Activated CD4-positive, alpha-beta T cell treated with anti-CD3 and anti-CD28 coated beads for 4 hours (primary cell): ENCODE measurements around the gene FIBCD1.

Experiments used
- DNase-seq, 2 donors: peaks; one replicate each; pipeline ENCODE4 v3.0.0-alpha.2; 2020

FIBCD1 gene, protein sequence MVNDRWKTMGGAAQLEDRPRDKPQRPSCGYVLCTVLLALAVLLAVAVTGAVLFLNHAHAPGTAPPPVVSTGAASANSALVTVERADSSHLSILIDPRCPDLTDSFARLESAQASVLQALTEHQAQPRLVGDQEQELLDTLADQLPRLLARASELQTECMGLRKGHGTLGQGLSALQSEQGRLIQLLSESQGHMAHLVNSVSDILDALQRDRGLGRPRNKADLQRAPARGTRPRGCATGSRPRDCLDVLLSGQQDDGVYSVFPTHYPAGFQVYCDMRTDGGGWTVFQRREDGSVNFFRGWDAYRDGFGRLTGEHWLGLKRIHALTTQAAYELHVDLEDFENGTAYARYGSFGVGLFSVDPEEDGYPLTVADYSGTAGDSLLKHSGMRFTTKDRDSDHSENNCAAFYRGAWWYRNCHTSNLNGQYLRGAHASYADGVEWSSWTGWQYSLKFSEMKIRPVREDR

GRCh38 chr9:130938652-130939404 is at the start of gene FIBCD1:
Gene FIBCD1, minus strand, starts transcription at chr9:130939247. Its CDS starts 640 bp downstream, at chr9:130938607.
- no peak for DNase-seq

DNA sequence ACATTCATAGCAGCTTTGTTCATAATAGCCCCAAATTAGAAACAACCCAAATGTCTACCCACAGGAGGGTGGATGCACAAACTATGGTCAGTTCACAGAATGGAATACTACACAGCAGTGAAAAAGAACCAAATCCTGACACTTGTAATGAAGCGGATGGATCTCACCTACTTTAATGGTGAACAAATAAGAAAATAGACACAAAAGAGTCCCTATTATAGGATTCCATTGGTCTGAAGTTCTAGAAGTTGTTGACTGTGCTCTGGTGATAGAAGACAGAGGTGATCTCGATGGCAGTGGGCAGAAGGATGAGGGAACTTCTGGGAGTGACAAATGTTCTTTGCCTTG is 49.3 kb upstream of the FIBCD1 start:
- no peak for DNase-seq

- no peak for DNase-seq
Measured at GRCh38 chr9:130987738-130988399, 48.8 kb upstream of the FIBCD1 start.

DNA sequence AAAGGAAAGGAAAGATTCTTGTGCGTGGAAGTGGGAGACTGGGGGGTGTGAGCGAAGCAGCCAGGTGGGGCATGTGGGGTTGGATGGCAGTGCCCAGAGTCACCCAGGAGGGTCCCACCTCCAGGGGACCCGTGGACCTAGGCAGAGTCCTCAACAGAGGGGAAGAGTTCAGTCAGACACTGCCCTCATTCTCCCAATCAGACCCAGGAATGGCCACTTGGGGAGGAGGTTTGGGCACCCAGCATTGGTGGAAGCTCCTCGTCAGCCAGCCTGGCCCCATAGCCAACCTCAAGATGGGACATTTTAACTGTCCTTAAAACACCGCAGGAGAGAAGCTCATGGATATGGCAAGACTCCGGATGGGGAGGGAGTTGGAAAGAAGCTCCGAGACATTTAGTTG is 48.0 kb upstream of the FIBCD1 start:
- no peak for DNase-seq

GRCh38 chr9:130986356-130986965 is 47.4 kb upstream of the FIBCD1 start:
- no peak for DNase-seq

- no peak for DNase-seq
Measured at GRCh38 chr9:130985606-130986162, 46.6 kb upstream of the FIBCD1 start.

DNA sequence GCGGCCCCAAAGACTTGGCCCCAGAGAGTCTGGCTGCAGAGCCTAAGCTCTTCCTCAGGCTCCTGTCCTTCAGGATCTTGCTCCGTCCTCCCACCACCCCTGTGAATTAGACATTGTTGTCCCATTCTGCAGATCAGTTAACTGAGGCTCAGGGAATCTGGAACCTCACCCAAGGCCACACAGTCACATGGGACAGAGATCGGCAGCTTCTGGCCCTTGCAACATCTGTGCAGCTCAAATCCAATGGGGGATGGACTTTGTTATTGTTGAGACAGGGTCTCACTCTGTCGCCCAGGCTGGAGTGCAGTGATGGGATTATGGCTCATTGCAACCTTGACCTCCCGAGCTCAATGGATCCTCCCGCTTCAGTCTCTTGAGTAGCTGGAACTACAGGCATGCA is 46.0 kb upstream of the FIBCD1 start:
- DNase-seq, result no peak

- DNase-seq, result no peak
Measured at GRCh38 chr9:130984521-130984920, 45.5 kb upstream of the FIBCD1 start.

DNA sequence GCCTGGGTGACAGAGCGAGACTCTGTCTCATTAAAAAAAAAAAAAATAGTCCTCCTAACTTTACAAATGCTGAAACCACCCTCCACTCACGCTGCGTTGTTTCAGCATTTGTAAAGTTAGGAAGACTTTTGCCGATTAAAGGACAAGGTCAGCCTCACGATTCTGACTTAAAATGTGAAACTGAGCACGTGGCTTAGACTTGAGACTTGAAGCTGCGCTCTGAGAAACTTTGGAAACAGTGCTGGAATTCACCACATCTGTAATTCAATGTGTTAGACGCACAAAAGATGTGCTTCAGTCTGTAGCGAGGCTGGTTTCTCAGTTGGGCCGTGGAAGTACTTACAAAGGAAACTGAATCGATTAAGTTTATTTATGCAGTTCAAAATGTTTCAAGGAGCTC is 44.9 kb upstream of the FIBCD1 start:
- DNase-seq, result no peak

DNA sequence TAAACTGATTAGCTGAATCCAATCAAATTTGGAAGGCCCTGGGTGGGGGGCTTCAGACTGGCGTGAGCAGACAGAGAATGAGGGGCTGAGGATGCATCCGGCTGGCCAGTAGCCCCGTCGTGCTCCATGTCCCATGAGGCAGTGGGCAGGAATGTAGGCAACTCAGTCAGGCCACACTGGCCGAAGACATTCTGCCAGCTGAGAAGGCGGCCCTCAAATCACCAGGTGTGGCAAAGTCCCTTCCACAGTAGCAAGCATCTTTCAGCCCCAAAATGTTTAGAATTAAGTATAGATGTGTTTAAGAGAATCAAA is 44.3 kb upstream of the FIBCD1 start:
- DNase-seq, result no peak

DNA sequence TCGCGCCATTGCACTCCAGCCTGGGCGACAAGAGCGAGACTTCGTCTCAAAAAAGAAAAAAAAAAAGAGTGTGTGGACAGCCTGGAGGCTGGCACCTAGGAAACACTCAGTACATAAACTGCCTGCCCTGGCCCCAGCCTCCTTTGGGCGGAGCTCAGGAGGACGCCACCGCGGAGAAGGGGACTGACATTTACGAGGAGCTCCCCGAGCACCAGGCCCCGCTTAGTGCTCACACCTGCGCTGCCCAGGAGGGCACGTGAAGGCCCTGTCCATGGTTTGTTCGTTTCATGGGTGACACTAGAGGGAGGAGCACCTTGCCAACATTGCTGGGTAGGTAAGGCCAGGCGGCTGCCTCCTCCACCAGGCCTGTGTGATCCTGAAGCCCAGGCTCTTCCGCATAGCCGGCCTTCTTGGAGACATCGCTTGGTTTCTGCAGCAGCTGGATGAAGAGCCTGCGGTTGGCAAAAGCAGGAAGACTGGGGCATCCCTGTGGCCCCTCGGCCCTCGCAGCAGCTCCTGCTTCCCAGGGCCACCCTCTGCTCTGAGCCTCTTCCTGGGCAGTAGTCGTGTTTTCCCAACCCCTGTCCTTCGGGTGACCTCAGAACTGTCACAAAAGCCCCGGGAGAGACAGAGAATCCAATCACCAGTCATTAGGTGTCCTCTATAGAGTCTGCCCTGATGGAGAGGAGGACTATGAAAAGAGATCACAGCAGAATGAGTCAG is 43.8 kb upstream of the FIBCD1 start:
- DNase-seq, result no peak

DNA sequence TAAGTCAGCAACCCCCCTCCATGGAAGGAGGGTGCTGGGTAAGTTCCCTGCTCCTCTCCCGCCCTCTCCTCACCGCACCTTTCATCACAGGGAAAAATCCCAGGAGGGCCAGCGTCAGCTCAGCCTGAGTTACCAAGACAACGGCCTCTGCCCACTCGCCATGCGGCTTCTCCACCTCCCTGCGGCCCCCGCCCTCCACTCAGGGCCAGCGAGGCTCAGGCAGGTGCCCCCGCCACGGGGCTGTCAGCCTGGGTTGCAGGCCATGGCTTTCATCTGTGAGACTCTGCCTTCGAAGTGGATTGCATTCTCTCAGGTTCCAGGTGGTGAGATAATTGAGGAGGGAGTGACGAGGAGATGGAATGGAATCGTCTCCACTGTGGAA is 42.7 kb upstream of the FIBCD1 start:
- no peak for DNase-seq

GRCh38 chr9:130981002-130981755 is 42.1 kb upstream of the FIBCD1 start:
- no peak for DNase-seq

- DNase-seq, result no peak
Measured at GRCh38 chr9:130980526-130980925, 41.5 kb upstream of the FIBCD1 start.

- DNase-seq, result no peak
Measured at GRCh38 chr9:130979591-130980385, 40.7 kb upstream of the FIBCD1 start.

- DNase-seq, result no peak
Measured at GRCh38 chr9:130977811-130978221, 38.8 kb upstream of the FIBCD1 start.

- no peak for DNase-seq
Measured at GRCh38 chr9:130975932-130976841, 37.1 kb upstream of the FIBCD1 start.

- DNase-seq, result no peak
Measured at GRCh38 chr9:130975156-130975555, 36.1 kb upstream of the FIBCD1 start.

GRCh38 chr9:130974697-130975096 is 35.6 kb upstream of the FIBCD1 start:
- no peak for DNase-seq
